ENCODE measurements around the gene ANKRD65.

DNA sequence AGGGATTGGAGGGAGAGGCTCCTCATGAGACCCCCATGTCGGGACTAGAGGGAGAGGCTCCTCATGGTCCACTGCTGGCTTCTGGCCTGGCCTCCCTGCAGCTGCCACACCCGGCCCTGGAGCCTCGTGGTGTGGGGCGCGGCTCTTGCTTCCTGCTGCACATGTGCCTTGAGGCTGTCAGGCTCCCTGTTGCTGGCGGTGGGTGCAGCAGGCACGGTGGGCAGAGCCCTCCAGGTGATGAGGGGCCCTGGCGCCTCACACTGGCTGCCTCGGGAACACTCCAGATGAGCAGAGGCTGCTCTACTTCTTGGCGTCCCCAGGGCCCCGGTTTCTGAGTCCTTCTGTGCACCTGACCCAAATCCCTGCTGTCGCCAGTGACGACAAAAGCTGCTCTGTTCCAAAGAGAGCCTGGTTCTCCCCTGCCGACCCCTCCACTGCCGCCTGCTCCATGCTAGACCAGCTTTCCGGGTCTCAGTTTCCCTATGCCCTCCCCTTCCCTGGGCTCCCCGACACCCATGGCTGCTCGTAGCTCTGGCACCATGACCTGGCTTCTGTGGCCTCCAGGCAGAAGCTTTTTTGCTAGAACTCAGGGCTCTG is 40.7 kb upstream of the ANKRD65 start:
- no peak for TF ChIP-seq POLR2A (IDR thresholded peaks at IDR 0.05; ENCODE audit: borderline replicate concordance, extremely low read depth, insufficient read depth, insufficient read length)
- TF ChIP-seq, protein P1, sequence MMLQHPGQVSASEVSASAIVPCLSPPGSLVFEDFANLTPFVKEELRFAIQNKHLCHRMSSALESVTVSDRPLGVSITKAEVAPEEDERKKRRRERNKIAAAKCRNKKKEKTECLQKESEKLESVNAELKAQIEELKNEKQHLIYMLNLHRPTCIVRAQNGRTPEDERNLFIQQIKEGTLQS (IDR thresholded peaks at IDR 0.05), result no peak
- TF ChIP-seq, protein P2, sequence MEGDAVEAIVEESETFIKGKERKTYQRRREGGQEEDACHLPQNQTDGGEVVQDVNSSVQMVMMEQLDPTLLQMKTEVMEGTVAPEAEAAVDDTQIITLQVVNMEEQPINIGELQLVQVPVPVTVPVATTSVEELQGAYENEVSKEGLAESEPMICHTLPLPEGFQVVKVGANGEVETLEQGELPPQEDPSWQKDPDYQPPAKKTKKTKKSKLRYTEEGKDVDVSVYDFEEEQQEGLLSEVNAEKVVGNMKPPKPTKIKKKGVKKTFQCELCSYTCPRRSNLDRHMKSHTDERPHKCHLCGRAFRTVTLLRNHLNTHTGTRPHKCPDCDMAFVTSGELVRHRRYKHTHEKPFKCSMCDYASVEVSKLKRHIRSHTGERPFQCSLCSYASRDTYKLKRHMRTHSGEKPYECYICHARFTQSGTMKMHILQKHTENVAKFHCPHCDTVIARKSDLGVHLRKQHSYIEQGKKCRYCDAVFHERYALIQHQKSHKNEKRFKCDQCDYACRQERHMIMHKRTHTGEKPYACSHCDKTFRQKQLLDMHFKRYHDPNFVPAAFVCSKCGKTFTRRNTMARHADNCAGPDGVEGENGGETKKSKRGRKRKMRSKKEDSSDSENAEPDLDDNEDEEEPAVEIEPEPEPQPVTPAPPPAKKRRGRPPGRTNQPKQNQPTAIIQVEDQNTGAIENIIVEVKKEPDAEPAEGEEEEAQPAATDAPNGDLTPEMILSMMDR (IDR thresholded peaks at IDR 0.05 in 2 of 3, conservative IDR thresholded peaks at IDR 0.05 in 1 of 3; ENCODE audit: borderline replicate concordance in 1 of 3, insufficient read depth in 1 of 3, low read depth in 2 of 3, low read length in 2 of 3), result no peak
- no peak for TF ChIP-seq POLR2AphosphoS5 (IDR thresholded peaks at IDR 0.05; ENCODE audit: low read depth, low read length)
- TF ChIP-seq EZH2 (IDR thresholded peaks at IDR 0.05), result no peak
- no peak for TF ChIP-seq YY1 (IDR thresholded peaks at IDR 0.05; ENCODE audit: extremely low read depth, insufficient replicate concordance, low read depth, low read length)
- no peak for TF ChIP-seq REST (IDR thresholded peaks at IDR 0.05; ENCODE audit: low read depth)
- no peak for TF ChIP-seq SIN3A (IDR thresholded peaks at IDR 0.05; ENCODE audit: low read depth)
